ENCODE results near the gene GLI1. TPM values are rescaled to one million over a fixed set of nuclear protein-coding genes. Genes with fewer than 3 reads are reported as not detected.
"Not testable (repeated sequence)": the region's sequence is repeated elsewhere in the genome, so short reads cannot be mapped to it uniquely, and the experiment has no call there.

The GLI1 gene
- total RNA-seq, 1 experiment from 2014 or later: 1.9 TPM

GRCh38 chr12:57497223-57498131 is 37.9 kb downstream of the GLI1 start:
- H3K36me3 ChIP-seq (ENCODE audit: insufficient read depth, low read length): peaks cover 51% of the 10 kb centered on the region
- no peak overlapping the region for H3K27ac ChIP-seq (ENCODE audit: low read length)
- H4K20me1 ChIP-seq (ENCODE audit: insufficient read depth, low read depth, low read length): no peaks in the 10 kb centered on the region
- H2AFZ ChIP-seq (ENCODE audit: low read length): no peak overlapping the region
- no peaks in the 10 kb centered on the region for H3K4me1 ChIP-seq (ENCODE audit: low read length)
- no peaks in the 10 kb centered on the region for H3K27me3 ChIP-seq (ENCODE audit: low read length)
- H3K4me3 ChIP-seq (ENCODE audit: low read length): no peak overlapping the region
- no peak overlapping the region for H3K9ac ChIP-seq (ENCODE audit: low read length)
- H3K9me2 ChIP-seq (replicated peaks; ENCODE audit: insufficient read depth, low read length): no peaks in the 10 kb centered on the region
- H3K79me2 ChIP-seq (ENCODE audit: low read length): no peaks in the 10 kb centered on the region; the same call in 1 of the 2 replicates
- DNase-seq: no peak
- no peaks in the 10 kb centered on the region for H3K9me3 ChIP-seq (ENCODE audit: low read length)
- no peak overlapping the region for H3K4me2 ChIP-seq (ENCODE audit: low read depth, low read length, poor library complexity, severe bottlenecking)

- Histone ChIP-seq H3K4me2 (ENCODE audit: low read depth, low read length, poor library complexity, severe bottlenecking) (no peak overlapping the region), H3K9me2 (replicated peaks; ENCODE audit: insufficient read depth, low read length) (no peaks in the 10 kb centered on the region), H3K4me3 (ENCODE audit: low read length) (no peak overlapping the region), H2AFZ (ENCODE audit: low read length) (no peak overlapping the region), H3K27ac (ENCODE audit: low read length) (no peak overlapping the region), H3K27me3 (ENCODE audit: low read length) (no peaks in the 10 kb centered on the region), H3K9ac (ENCODE audit: low read length) (no peak overlapping the region), H3K4me1 (ENCODE audit: low read length) (no peaks in the 10 kb centered on the region), H4K20me1 (ENCODE audit: insufficient read depth, low read depth, low read length) (no peaks in the 10 kb centered on the region), H3K36me3 (ENCODE audit: insufficient read depth, low read length) (peaks cover 49% of the 10 kb centered on the region), H3K9me3 (ENCODE audit: low read length) (no peaks in the 10 kb centered on the region), H3K79me2 (ENCODE audit: low read length) (no peaks in the 10 kb centered on the region)
- DNase-seq: no peak
Observed at GRCh38 chr12:57498132-57498502, 38.5 kb downstream of the GLI1 start.

- H3K27ac ChIP-seq (ENCODE audit: low read length): no peak overlapping the region
- no peaks in the 10 kb centered on the region for H3K4me1 ChIP-seq (ENCODE audit: low read length)
- H3K79me2 ChIP-seq (ENCODE audit: low read length): no peaks in the 10 kb centered on the region
- H3K9me2 ChIP-seq (replicated peaks; ENCODE audit: insufficient read depth, low read length): no peaks in the 10 kb centered on the region
- no peaks in the 10 kb centered on the region for H3K9me3 ChIP-seq (ENCODE audit: low read length)
- no peak overlapping the region for H3K4me2 ChIP-seq (ENCODE audit: low read depth, low read length, poor library complexity, severe bottlenecking)
- no peaks in the 10 kb centered on the region for H3K27me3 ChIP-seq (ENCODE audit: low read length)
- no peak overlapping the region for H3K4me3 ChIP-seq (ENCODE audit: low read length)
- no peaks in the 10 kb centered on the region for H4K20me1 ChIP-seq (ENCODE audit: insufficient read depth, low read depth, low read length)
- DNase-seq: no peak
- H3K9ac ChIP-seq (ENCODE audit: low read length): no peak overlapping the region
- no peak overlapping the region for H2AFZ ChIP-seq (ENCODE audit: low read length)
- H3K36me3 ChIP-seq (ENCODE audit: insufficient read depth, low read length): peaks cover 51% of the 10 kb centered on the region
Observed at GRCh38 chr12:57498571-57498970, 39.0 kb downstream of the GLI1 start.

- no peaks in the 10 kb centered on the region for H3K27me3 ChIP-seq (ENCODE audit: low read length)
- peaks cover 56% of the 10 kb centered on the region for H3K36me3 ChIP-seq (ENCODE audit: insufficient read depth, low read length)
- no peaks in the 10 kb centered on the region for H3K79me2 ChIP-seq (ENCODE audit: low read length)
- no peak overlapping the region for H3K27ac ChIP-seq (ENCODE audit: low read length)
- H2AFZ ChIP-seq (ENCODE audit: low read length): no peak overlapping the region
- H3K9ac ChIP-seq (ENCODE audit: low read length): no peak overlapping the region
- H3K4me3 ChIP-seq (ENCODE audit: low read length): no peak overlapping the region
- H3K4me2 ChIP-seq (ENCODE audit: low read depth, low read length, poor library complexity, severe bottlenecking): no peak overlapping the region
- no peaks in the 10 kb centered on the region for H4K20me1 ChIP-seq (ENCODE audit: insufficient read depth, low read depth, low read length)
- H3K9me3 ChIP-seq (ENCODE audit: low read length): no peaks in the 10 kb centered on the region
- no peaks in the 10 kb centered on the region for H3K4me1 ChIP-seq (ENCODE audit: low read length)
- H3K9me2 ChIP-seq (replicated peaks; ENCODE audit: insufficient read depth, low read length): no peaks in the 10 kb centered on the region
- DNase-seq: no peak
Observed at GRCh38 chr12:57500213-57500612, 40.6 kb downstream of the GLI1 start.

- H3K9me3 ChIP-seq (ENCODE audit: low read length); H4K20me1 ChIP-seq (ENCODE audit: insufficient read depth, low read depth, low read length); H3K4me2 ChIP-seq (ENCODE audit: low read depth, low read length, poor library complexity, severe bottlenecking); H3K4me1 ChIP-seq (ENCODE audit: low read length); H3K4me3 ChIP-seq (ENCODE audit: low read length); H2AFZ ChIP-seq (ENCODE audit: low read length); H3K27me3 ChIP-seq (ENCODE audit: low read length); H3K9me2 ChIP-seq (replicated peaks; ENCODE audit: insufficient read depth, low read length); H3K27ac ChIP-seq (ENCODE audit: low read length); DNase-seq; H3K79me2 ChIP-seq (ENCODE audit: low read length); H3K9ac ChIP-seq (ENCODE audit: low read length): not testable (repeated sequence)
- H3K36me3 ChIP-seq (ENCODE audit: insufficient read depth, low read length): peaks cover 67% of the 10 kb centered on the region
Observed at GRCh38 chr12:57502311-57502969, 42.9 kb downstream of the GLI1 start.

GRCh38 chr12:57506541-57506940 is 47.0 kb downstream of the GLI1 start:
- not testable (repeated sequence) for H3K4me2 ChIP-seq (ENCODE audit: low read depth, low read length, poor library complexity, severe bottlenecking); H3K4me1 ChIP-seq (ENCODE audit: low read length); H3K9ac ChIP-seq (ENCODE audit: low read length); H3K9me2 ChIP-seq (replicated peaks; ENCODE audit: insufficient read depth, low read length); H4K20me1 ChIP-seq (ENCODE audit: insufficient read depth, low read depth, low read length); H3K27ac ChIP-seq (ENCODE audit: low read length); H2AFZ ChIP-seq (ENCODE audit: low read length); H3K4me3 ChIP-seq (ENCODE audit: low read length); H3K27me3 ChIP-seq (ENCODE audit: low read length); H3K79me2 ChIP-seq (ENCODE audit: low read length); H3K9me3 ChIP-seq (ENCODE audit: low read length); DNase-seq
- peaks cover 37% of the 10 kb centered on the region for H3K36me3 ChIP-seq (ENCODE audit: insufficient read depth, low read length)

- H3K27ac ChIP-seq (ENCODE audit: low read length); H3K79me2 ChIP-seq (ENCODE audit: low read length); H4K20me1 ChIP-seq (ENCODE audit: insufficient read depth, low read depth, low read length); H3K9ac ChIP-seq (ENCODE audit: low read length); H2AFZ ChIP-seq (ENCODE audit: low read length); DNase-seq; H3K4me1 ChIP-seq (ENCODE audit: low read length); H3K4me2 ChIP-seq (ENCODE audit: low read depth, low read length, poor library complexity, severe bottlenecking); H3K27me3 ChIP-seq (ENCODE audit: low read length); H3K9me2 ChIP-seq (replicated peaks; ENCODE audit: insufficient read depth, low read length); H3K9me3 ChIP-seq (ENCODE audit: low read length); H3K4me3 ChIP-seq (ENCODE audit: low read length): not testable (repeated sequence)
- peaks cover 41% of the 10 kb centered on the region for H3K36me3 ChIP-seq (ENCODE audit: insufficient read depth, low read length)
Observed at GRCh38 chr12:57507796-57508195, 48.2 kb downstream of the GLI1 start.

- no peaks in the 10 kb centered on the region for H4K20me1 ChIP-seq (ENCODE audit: insufficient read depth, low read depth, low read length)
- H3K27me3 ChIP-seq (ENCODE audit: low read length): no peaks in the 10 kb centered on the region
- H3K27ac ChIP-seq (ENCODE audit: low read length): no peak overlapping the region
- H3K9ac ChIP-seq (ENCODE audit: low read length): no peak overlapping the region
- H3K36me3 ChIP-seq (ENCODE audit: insufficient read depth, low read length): peaks cover 43% of the 10 kb centered on the region
- H3K4me3 ChIP-seq (ENCODE audit: low read length): no peak overlapping the region
- no peaks in the 10 kb centered on the region for H3K9me3 ChIP-seq (ENCODE audit: low read length)
- DNase-seq: no peak
- no peaks in the 10 kb centered on the region for H3K9me2 ChIP-seq (replicated peaks; ENCODE audit: insufficient read depth, low read length)
- H2AFZ ChIP-seq (ENCODE audit: low read length): no peak overlapping the region
- no peaks in the 10 kb centered on the region for H3K4me1 ChIP-seq (ENCODE audit: low read length)
- no peak overlapping the region for H3K4me2 ChIP-seq (ENCODE audit: low read depth, low read length, poor library complexity, severe bottlenecking)
- no peaks in the 10 kb centered on the region for H3K79me2 ChIP-seq (ENCODE audit: low read length)
Observed at GRCh38 chr12:57511161-57511560, 51.6 kb downstream of the GLI1 start.

All from Karpas-422 (cell line).